22Rv1 (cell line): ENCODE measurements around the gene FCRL6.

Experiments
- CTCF ChIP-seq: fragments of 450-650 bp; IDR thresholded peaks from 2 replicates; pipeline ENCODE4 v1.5.1; 2017; ENCODE audit warnings: mild to moderate bottlenecking
- ZFX ChIP-seq: fragments of 450-650 bp; IDR thresholded peaks from 2 replicates; pipeline ENCODE4 v1.6.1; 2017; ENCODE audit warnings: antibody characterized with exemption, borderline replicate concordance

DNA sequence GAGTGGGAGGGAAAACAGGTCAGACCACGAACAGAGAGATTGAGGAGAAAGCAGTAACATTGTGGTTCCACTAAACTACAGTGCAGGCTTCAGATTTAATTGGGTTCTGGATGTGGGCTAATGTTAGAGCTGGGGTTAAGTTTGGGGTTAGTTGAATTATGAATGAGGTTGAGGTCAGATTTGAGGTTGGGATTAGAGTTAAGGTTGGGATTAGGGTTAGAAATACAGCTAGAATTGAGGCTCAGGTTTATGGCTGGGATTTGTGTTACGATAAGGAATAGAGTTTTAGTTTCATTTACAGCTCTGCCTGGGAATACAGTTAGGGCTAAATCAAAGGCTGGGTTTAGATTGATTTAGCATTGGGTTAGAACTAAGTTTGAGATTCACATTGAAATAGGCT, 62.1 kb downstream of the FCRL6 start:
- TF ChIP-seq CTCF, result no peak
- TF ChIP-seq ZFX, result no peak
